ENCODE measurements around the gene RASA3.

RASA3 gene

DNA sequence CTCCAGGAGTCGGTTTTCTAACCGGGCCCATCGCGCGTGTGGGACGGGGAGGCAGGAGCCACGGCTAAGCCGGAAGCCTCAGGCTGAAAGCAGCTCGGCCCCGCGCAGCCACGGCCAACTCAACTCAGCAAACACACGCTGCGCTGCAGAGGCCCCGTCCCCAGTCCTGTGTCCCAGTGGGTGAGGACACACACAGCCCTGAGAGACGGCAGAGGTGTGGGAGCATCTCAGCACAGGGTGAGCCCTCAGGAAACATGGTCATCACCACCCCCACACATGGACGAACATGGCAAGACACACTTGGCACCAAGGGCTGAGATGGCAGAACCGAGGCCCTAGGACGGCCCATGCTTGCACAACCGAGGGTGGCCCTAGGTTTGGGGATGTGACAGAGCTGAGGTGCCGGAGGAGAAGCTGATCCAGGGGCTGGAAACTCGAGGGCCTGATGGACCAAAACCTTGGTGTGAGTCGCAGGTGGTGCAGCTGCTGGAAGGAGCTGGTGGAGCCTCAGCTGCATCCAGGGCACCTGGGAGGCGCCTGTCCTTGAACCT is 129.6 kb downstream of the RASA3 start:
- no peaks in the 10 kb centered on the region for H3K27me3 ChIP-seq (ENCODE audit: insufficient read depth, low read length, poor library complexity)
- TF ChIP-seq EZH2 (IDR thresholded peaks at IDR 0.05; ENCODE audit: borderline replicate concordance, low read depth, low read length, severe bottlenecking): no peak
- TF ChIP-seq, protein P1, sequence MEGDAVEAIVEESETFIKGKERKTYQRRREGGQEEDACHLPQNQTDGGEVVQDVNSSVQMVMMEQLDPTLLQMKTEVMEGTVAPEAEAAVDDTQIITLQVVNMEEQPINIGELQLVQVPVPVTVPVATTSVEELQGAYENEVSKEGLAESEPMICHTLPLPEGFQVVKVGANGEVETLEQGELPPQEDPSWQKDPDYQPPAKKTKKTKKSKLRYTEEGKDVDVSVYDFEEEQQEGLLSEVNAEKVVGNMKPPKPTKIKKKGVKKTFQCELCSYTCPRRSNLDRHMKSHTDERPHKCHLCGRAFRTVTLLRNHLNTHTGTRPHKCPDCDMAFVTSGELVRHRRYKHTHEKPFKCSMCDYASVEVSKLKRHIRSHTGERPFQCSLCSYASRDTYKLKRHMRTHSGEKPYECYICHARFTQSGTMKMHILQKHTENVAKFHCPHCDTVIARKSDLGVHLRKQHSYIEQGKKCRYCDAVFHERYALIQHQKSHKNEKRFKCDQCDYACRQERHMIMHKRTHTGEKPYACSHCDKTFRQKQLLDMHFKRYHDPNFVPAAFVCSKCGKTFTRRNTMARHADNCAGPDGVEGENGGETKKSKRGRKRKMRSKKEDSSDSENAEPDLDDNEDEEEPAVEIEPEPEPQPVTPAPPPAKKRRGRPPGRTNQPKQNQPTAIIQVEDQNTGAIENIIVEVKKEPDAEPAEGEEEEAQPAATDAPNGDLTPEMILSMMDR (IDR thresholded peaks at IDR 0.05; ENCODE audit: borderline replicate concordance, extremely low read depth, low read length, poor library complexity, severe bottlenecking): no peak
- H3K4me2 ChIP-seq (ENCODE audit: insufficient read depth, low read length): no peak overlapping the region
- no peak for DNase-seq
- no peak overlapping the region for H3K9ac ChIP-seq (ENCODE audit: low read depth, low read length)
- H3K9me3 ChIP-seq (ENCODE audit: insufficient read depth, low read length, severe bottlenecking): no peaks in the 10 kb centered on the region
- no peak overlapping the region for H3K4me3 ChIP-seq (ENCODE audit: low read depth in 1 of 2, low read length in 2 of 2)
- no peaks in the 10 kb centered on the region for H3K79me2 ChIP-seq (ENCODE audit: insufficient read depth, low read length)
- no peak overlapping the region for H2AFZ ChIP-seq (ENCODE audit: low read depth, low read length)
- peaks cover 34% of the 10 kb centered on the region for H3K36me3 ChIP-seq (ENCODE audit: insufficient read depth, low read length)
- H3K27ac ChIP-seq (ENCODE audit: low read length): no peak overlapping the region
- no peaks in the 10 kb centered on the region for H3K4me1 ChIP-seq (ENCODE audit: insufficient read depth, low read length)
- no peak for ATAC-seq (ENCODE audit: insufficient read depth, low read depth)
- peaks cover 4% of the 10 kb centered on the region; the same call in 1 of the 2 replicates for H4K20me1 ChIP-seq (ENCODE audit: insufficient read depth, low read length)

DNA sequence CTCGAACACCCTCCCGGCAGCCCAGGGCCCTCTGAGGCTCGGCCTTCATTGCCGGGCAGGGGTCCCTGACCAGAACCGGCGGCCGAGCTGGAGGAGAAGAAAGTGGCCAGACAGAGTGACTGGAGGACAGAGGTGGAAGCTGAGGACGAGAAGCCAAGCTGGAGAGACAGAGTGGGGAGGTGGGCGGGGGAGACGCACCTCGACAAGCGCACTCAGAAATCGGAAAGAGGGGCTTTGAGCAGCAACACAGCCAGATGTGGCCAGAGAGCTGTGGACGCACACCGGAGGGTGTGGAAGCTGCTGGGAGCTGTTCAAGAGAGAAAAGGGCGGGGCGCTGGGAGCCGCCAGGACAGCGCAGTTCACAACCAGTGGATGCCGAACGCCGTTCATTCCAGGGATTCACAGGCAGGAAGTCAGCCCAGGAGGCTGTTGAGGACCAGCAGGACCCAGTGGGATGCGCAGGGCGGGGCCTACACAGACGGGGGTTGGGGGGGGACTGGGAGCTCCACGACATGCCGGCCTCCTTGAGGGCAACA is 130.3 kb downstream of the RASA3 start:
- H3K4me2 ChIP-seq (ENCODE audit: insufficient read depth, low read length): no peak overlapping the region
- no peak overlapping the region for H3K27ac ChIP-seq (ENCODE audit: low read length)
- no peak overlapping the region for H2AFZ ChIP-seq (ENCODE audit: low read depth, low read length)
- no peak for ATAC-seq (ENCODE audit: insufficient read depth, low read depth)
- no peak overlapping the region for H3K4me3 ChIP-seq (ENCODE audit: low read depth in 1 of 2, low read length in 2 of 2)
- no peaks in the 10 kb centered on the region for H3K27me3 ChIP-seq (ENCODE audit: insufficient read depth, low read length, poor library complexity)
- no peak for DNase-seq
- H3K79me2 ChIP-seq (ENCODE audit: insufficient read depth, low read length): no peaks in the 10 kb centered on the region
- H3K4me1 ChIP-seq (ENCODE audit: insufficient read depth, low read length): no peaks in the 10 kb centered on the region
- TF ChIP-seq, protein P1 (IDR thresholded peaks at IDR 0.05; ENCODE audit: borderline replicate concordance, extremely low read depth, low read length, poor library complexity, severe bottlenecking): no peak
- no peak for TF ChIP-seq EZH2 (IDR thresholded peaks at IDR 0.05; ENCODE audit: borderline replicate concordance, low read depth, low read length, severe bottlenecking)
- H4K20me1 ChIP-seq (ENCODE audit: insufficient read depth, low read length): peaks cover 4% of the 10 kb centered on the region; the same call in 1 of the 2 replicates
- H3K9me3 ChIP-seq (ENCODE audit: insufficient read depth, low read length, severe bottlenecking): no peaks in the 10 kb centered on the region
- peaks cover 42% of the 10 kb centered on the region for H3K36me3 ChIP-seq (ENCODE audit: insufficient read depth, low read length)
- H3K9ac ChIP-seq (ENCODE audit: low read depth, low read length): no peak overlapping the region

DNA sequence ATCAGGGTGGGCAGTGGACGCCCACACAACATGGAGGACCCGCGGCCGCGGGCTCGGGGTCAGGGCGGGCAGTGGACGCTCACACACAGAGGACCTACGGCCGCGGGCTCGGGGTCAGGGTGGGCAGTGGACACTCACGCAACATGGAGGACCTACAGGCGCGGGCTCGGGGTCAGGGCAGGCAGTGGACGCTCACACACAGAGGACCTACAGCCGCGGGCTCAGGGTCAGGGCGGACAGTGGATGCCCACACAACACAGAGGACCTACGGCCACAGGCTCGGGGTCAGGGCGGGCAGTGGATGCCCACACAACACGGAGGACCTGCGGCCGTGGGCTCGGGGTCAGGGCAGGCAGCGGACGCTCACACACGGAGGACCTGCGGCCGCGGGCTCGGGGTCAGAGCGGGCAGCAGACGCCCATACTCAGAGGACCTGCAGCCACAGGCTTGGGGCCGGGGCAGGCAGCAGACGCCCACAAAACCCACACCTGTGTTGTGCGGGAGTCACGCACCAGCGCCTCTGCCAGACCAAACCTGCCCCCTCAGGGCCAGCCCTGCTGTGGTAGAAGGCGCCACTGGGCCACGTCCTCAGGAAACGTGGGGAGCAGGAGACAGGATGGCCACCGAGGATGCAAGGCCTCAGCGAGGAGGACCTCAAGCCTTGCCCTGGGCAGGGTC is 131.0 kb downstream of the RASA3 start:
- no peak overlapping the region for H3K4me3 ChIP-seq (ENCODE audit: low read depth in 1 of 2, low read length in 2 of 2)
- H2AFZ ChIP-seq (ENCODE audit: low read depth, low read length): no peak overlapping the region
- TF ChIP-seq, protein P1 (IDR thresholded peaks at IDR 0.05; ENCODE audit: borderline replicate concordance, extremely low read depth, low read length, poor library complexity, severe bottlenecking): no peak
- no peak for TF ChIP-seq EZH2 (IDR thresholded peaks at IDR 0.05; ENCODE audit: borderline replicate concordance, low read depth, low read length, severe bottlenecking)
- H3K9me3 ChIP-seq (ENCODE audit: insufficient read depth, low read length, severe bottlenecking): no peaks in the 10 kb centered on the region
- H3K27me3 ChIP-seq (ENCODE audit: insufficient read depth, low read length, poor library complexity): no peaks in the 10 kb centered on the region
- no peaks in the 10 kb centered on the region for H3K79me2 ChIP-seq (ENCODE audit: insufficient read depth, low read length)
- no peak overlapping the region for H3K27ac ChIP-seq (ENCODE audit: low read length)
- no peak overlapping the region for H3K9ac ChIP-seq (ENCODE audit: low read depth, low read length)
- H3K4me1 ChIP-seq (ENCODE audit: insufficient read depth, low read length): no peaks in the 10 kb centered on the region
- H4K20me1 ChIP-seq (ENCODE audit: insufficient read depth, low read length): peaks cover 4% of the 10 kb centered on the region
- no peak for DNase-seq
- ATAC-seq (ENCODE audit: insufficient read depth, low read depth): no peak
- H3K36me3 ChIP-seq (ENCODE audit: insufficient read depth, low read length): peaks cover 47% of the 10 kb centered on the region
- no peak overlapping the region for H3K4me2 ChIP-seq (ENCODE audit: insufficient read depth, low read length)

All from DND-41 (cell line).